ENCODE measurements around the gene FMO1. TPM values are rescaled to one million over a fixed set of nuclear protein-coding genes. Genes with fewer than 3 reads are reported as not detected.

Gene FMO1
- total RNA-seq, 1 experiment from 2014 or later: not detected

GRCh38 chr1:171295821-171296220, 47.5 kb downstream of the FMO1 start:
- Histone ChIP-seq H3K27me3 (ENCODE audit: low read length) (peaks cover 2% of the 10 kb centered on the region; the same call in 1 of the 2 replicates), H3K4me3 (ENCODE audit: low read length) (no peak overlapping the region), H3K4me2 (ENCODE audit: low read depth, low read length, poor library complexity, severe bottlenecking) (no peak overlapping the region), H3K9me3 (ENCODE audit: low read length) (peaks cover 16% of the 10 kb centered on the region), H4K20me1 (ENCODE audit: insufficient read depth, low read depth, low read length) (no peaks in the 10 kb centered on the region), H2AFZ (ENCODE audit: low read length) (no peak overlapping the region), H3K9me2 (replicated peaks; ENCODE audit: insufficient read depth, low read length) (no peaks in the 10 kb centered on the region), H3K79me2 (ENCODE audit: low read length) (no peaks in the 10 kb centered on the region), H3K9ac (ENCODE audit: low read length) (no peak overlapping the region), H3K27ac (ENCODE audit: low read length) (no peak overlapping the region), H3K36me3 (ENCODE audit: insufficient read depth, low read length) (no peaks in the 10 kb centered on the region), H3K4me1 (ENCODE audit: low read length) (peaks cover 14% of the 10 kb centered on the region)
- DNase-seq: no peak

- no peak overlapping the region for H3K9ac ChIP-seq (ENCODE audit: low read length)
- H2AFZ ChIP-seq (ENCODE audit: low read length): no peak overlapping the region
- no peak overlapping the region for H3K27ac ChIP-seq (ENCODE audit: low read length)
- peak overlapping the region; percentile 28 for H3K4me2 ChIP-seq (ENCODE audit: low read depth, low read length, poor library complexity, severe bottlenecking)
- H3K27me3 ChIP-seq (ENCODE audit: low read length): peaks cover 2% of the 10 kb centered on the region; the same call in 1 of the 2 replicates
- H3K79me2 ChIP-seq (ENCODE audit: low read length): no peaks in the 10 kb centered on the region
- H3K4me1 ChIP-seq (ENCODE audit: low read length): peaks cover 14% of the 10 kb centered on the region
- no peaks in the 10 kb centered on the region for H4K20me1 ChIP-seq (ENCODE audit: insufficient read depth, low read depth, low read length)
- H3K4me3 ChIP-seq (ENCODE audit: low read length): no peak overlapping the region
- no peak for DNase-seq
- no peaks in the 10 kb centered on the region for H3K36me3 ChIP-seq (ENCODE audit: insufficient read depth, low read length)
- no peaks in the 10 kb centered on the region for H3K9me2 ChIP-seq (replicated peaks; ENCODE audit: insufficient read depth, low read length)
- H3K9me3 ChIP-seq (ENCODE audit: low read length): peaks cover 23% of the 10 kb centered on the region
Observed at GRCh38 chr1:171296897-171297296, 48.6 kb downstream of the FMO1 start.

- DNase-seq: no peak
- H3K4me2 ChIP-seq (ENCODE audit: low read depth, low read length, poor library complexity, severe bottlenecking): no peak overlapping the region
- H3K27ac ChIP-seq (ENCODE audit: low read length): no peak overlapping the region
- no peaks in the 10 kb centered on the region for H3K9me2 ChIP-seq (replicated peaks; ENCODE audit: insufficient read depth, low read length)
- H3K9me3 ChIP-seq (ENCODE audit: low read length): peaks cover 23% of the 10 kb centered on the region
- H3K27me3 ChIP-seq (ENCODE audit: low read length): peaks cover 2% of the 10 kb centered on the region; the same call in 1 of the 2 replicates
- H3K36me3 ChIP-seq (ENCODE audit: insufficient read depth, low read length): no peaks in the 10 kb centered on the region
- H3K4me3 ChIP-seq (ENCODE audit: low read length): no peak overlapping the region
- H4K20me1 ChIP-seq (ENCODE audit: insufficient read depth, low read depth, low read length): no peaks in the 10 kb centered on the region
- no peak overlapping the region for H2AFZ ChIP-seq (ENCODE audit: low read length)
- H3K4me1 ChIP-seq (ENCODE audit: low read length): peaks cover 14% of the 10 kb centered on the region
- H3K79me2 ChIP-seq (ENCODE audit: low read length): no peaks in the 10 kb centered on the region
- H3K9ac ChIP-seq (ENCODE audit: low read length): no peak overlapping the region
Observed at GRCh38 chr1:171298696-171299095, 50.4 kb downstream of the FMO1 start.

- H4K20me1 ChIP-seq (ENCODE audit: insufficient read depth, low read depth, low read length): no peaks in the 10 kb centered on the region
- H2AFZ ChIP-seq (ENCODE audit: low read length): no peak overlapping the region
- no peak for DNase-seq
- no peaks in the 10 kb centered on the region for H3K36me3 ChIP-seq (ENCODE audit: insufficient read depth, low read length)
- peaks cover 2% of the 10 kb centered on the region; the same call in 1 of the 2 replicates for H3K27me3 ChIP-seq (ENCODE audit: low read length)
- H3K27ac ChIP-seq (ENCODE audit: low read length): no peak overlapping the region
- no peaks in the 10 kb centered on the region for H3K79me2 ChIP-seq (ENCODE audit: low read length)
- no peak overlapping the region for H3K4me3 ChIP-seq (ENCODE audit: low read length)
- peaks cover 14% of the 10 kb centered on the region for H3K4me1 ChIP-seq (ENCODE audit: low read length)
- peaks cover 23% of the 10 kb centered on the region for H3K9me3 ChIP-seq (ENCODE audit: low read length)
- H3K4me2 ChIP-seq (ENCODE audit: low read depth, low read length, poor library complexity, severe bottlenecking): no peak overlapping the region
- no peaks in the 10 kb centered on the region for H3K9me2 ChIP-seq (replicated peaks; ENCODE audit: insufficient read depth, low read length)
- H3K9ac ChIP-seq (ENCODE audit: low read length): no peak overlapping the region
Observed at GRCh38 chr1:171299342-171299741, 51.0 kb downstream of the FMO1 start.

- Histone ChIP-seq H3K36me3 (ENCODE audit: insufficient read depth, low read length) (no peaks in the 10 kb centered on the region), H3K27ac (ENCODE audit: low read length) (no peak overlapping the region), H3K4me1 (ENCODE audit: low read length) (peaks cover 11% of the 10 kb centered on the region), H3K79me2 (ENCODE audit: low read length) (no peaks in the 10 kb centered on the region), H3K9ac (ENCODE audit: low read length) (no peak overlapping the region), H3K27me3 (ENCODE audit: low read length) (peaks cover 2% of the 10 kb centered on the region; the same call in 1 of the 2 replicates), H2AFZ (ENCODE audit: low read length) (no peak overlapping the region), H3K4me2 (ENCODE audit: low read depth, low read length, poor library complexity, severe bottlenecking) (no peak overlapping the region), H3K4me3 (ENCODE audit: low read length) (no peak overlapping the region), H3K9me2 (replicated peaks; ENCODE audit: insufficient read depth, low read length) (no peaks in the 10 kb centered on the region), H4K20me1 (ENCODE audit: insufficient read depth, low read depth, low read length) (no peaks in the 10 kb centered on the region), H3K9me3 (ENCODE audit: low read length) (peaks cover 23% of the 10 kb centered on the region)
- peak; percentile 54 for DNase-seq
Observed at GRCh38 chr1:171300401-171300800, 52.1 kb downstream of the FMO1 start.

- no peak for DNase-seq
- no peaks in the 10 kb centered on the region for H3K9me3 ChIP-seq (ENCODE audit: low read length)
- no peak overlapping the region for H3K9ac ChIP-seq (ENCODE audit: low read length)
- no peaks in the 10 kb centered on the region for H4K20me1 ChIP-seq (ENCODE audit: insufficient read depth, low read depth, low read length)
- no peak overlapping the region for H3K27ac ChIP-seq (ENCODE audit: low read length)
- H3K4me1 ChIP-seq (ENCODE audit: low read length): peaks cover 14% of the 10 kb centered on the region
- H2AFZ ChIP-seq (ENCODE audit: low read length): no peak overlapping the region
- no peaks in the 10 kb centered on the region for H3K79me2 ChIP-seq (ENCODE audit: low read length)
- H3K9me2 ChIP-seq (replicated peaks; ENCODE audit: insufficient read depth, low read length): no peaks in the 10 kb centered on the region
- no peaks in the 10 kb centered on the region for H3K27me3 ChIP-seq (ENCODE audit: low read length)
- no peak overlapping the region for H3K4me2 ChIP-seq (ENCODE audit: low read depth, low read length, poor library complexity, severe bottlenecking)
- no peaks in the 10 kb centered on the region for H3K36me3 ChIP-seq (ENCODE audit: insufficient read depth, low read length)
- no peak overlapping the region for H3K4me3 ChIP-seq (ENCODE audit: low read length)
Observed at GRCh38 chr1:171310661-171311087, 62.4 kb downstream of the FMO1 start.

GRCh38 chr1:171311771-171312558, 63.7 kb downstream of the FMO1 start:
- H3K9me2 ChIP-seq (replicated peaks; ENCODE audit: insufficient read depth, low read length): no peaks in the 10 kb centered on the region
- no peaks in the 10 kb centered on the region for H3K79me2 ChIP-seq (ENCODE audit: low read length)
- H3K36me3 ChIP-seq (ENCODE audit: insufficient read depth, low read length): no peaks in the 10 kb centered on the region
- no peak overlapping the region for H3K9ac ChIP-seq (ENCODE audit: low read length)
- no peak overlapping the region for H3K27ac ChIP-seq (ENCODE audit: low read length)
- DNase-seq: no peak
- H3K9me3 ChIP-seq (ENCODE audit: low read length): no peaks in the 10 kb centered on the region
- no peaks in the 10 kb centered on the region for H3K27me3 ChIP-seq (ENCODE audit: low read length)
- H2AFZ ChIP-seq (ENCODE audit: low read length): no peak overlapping the region
- H3K4me2 ChIP-seq (ENCODE audit: low read depth, low read length, poor library complexity, severe bottlenecking): no peak overlapping the region
- H3K4me3 ChIP-seq (ENCODE audit: low read length): no peak overlapping the region
- H3K4me1 ChIP-seq (ENCODE audit: low read length): peaks cover 14% of the 10 kb centered on the region
- no peaks in the 10 kb centered on the region for H4K20me1 ChIP-seq (ENCODE audit: insufficient read depth, low read depth, low read length)

GRCh38 chr1:171313319-171313834, 65.1 kb downstream of the FMO1 start:
- Histone ChIP-seq H3K9me2 (replicated peaks; ENCODE audit: insufficient read depth, low read length) (no peaks in the 10 kb centered on the region), H3K4me3 (ENCODE audit: low read length) (no peak overlapping the region), H3K36me3 (ENCODE audit: insufficient read depth, low read length) (no peaks in the 10 kb centered on the region), H3K9me3 (ENCODE audit: low read length) (no peaks in the 10 kb centered on the region), H3K4me1 (ENCODE audit: low read length) (peaks cover 14% of the 10 kb centered on the region), H3K9ac (ENCODE audit: low read length) (peak overlapping the region; percentile 43), H2AFZ (ENCODE audit: low read length) (peak overlapping the region; percentile 96; the same call in 1 of the 2 replicates), H3K4me2 (ENCODE audit: low read depth, low read length, poor library complexity, severe bottlenecking) (peak overlapping the region; percentile 48), H3K79me2 (ENCODE audit: low read length) (no peaks in the 10 kb centered on the region), H3K27ac (ENCODE audit: low read length) (no peak overlapping the region), H3K27me3 (ENCODE audit: low read length) (no peaks in the 10 kb centered on the region), H4K20me1 (ENCODE audit: insufficient read depth, low read depth, low read length) (no peaks in the 10 kb centered on the region)
- DNase-seq: no peak

Data from Karpas-422 (cell line).